GM13976 (cell line): ENCODE results near the gene STARD8.
A peak's percentile ranks its signal among the peaks of the same experiment; 100 is the strongest.

Experiments used
- DNase-seq: peaks from one replicate; pipeline ENCODE4 v3.0.0; 2012; ENCODE audit warnings: low spot score
- CTCF ChIP-seq: IDR thresholded peaks from 2 replicates; pipeline ENCODE4 v1.5.1; 2012; ENCODE audit warnings: borderline replicate concordance, mild to moderate bottlenecking; ENCODE audit not compliant: insufficient read depth; ENCODE audit errors: extremely low read depth, missing control alignments, control extremely low read depth
- in situ Hi-C: fragments of 300-500 bp; cut with MboI; formaldehyde crosslinking; loops from one replicate; pipeline ENCODE4 v1.12.0; 2022; ENCODE audit warnings: low sequenced_read_pairs, mixed read lengths, inconsistent platforms; ENCODE audit not compliant: unreplicated experiment

STARD8 gene

GRCh38 chrX:68681443-68681941 is 34.0 kb downstream of the STARD8 start:
- DNase-seq, result no peak
- no peak for TF ChIP-seq CTCF
- in situ Hi-C loops, result no loop called here

- in situ Hi-C loops, result no loop called here
- no peak for TF ChIP-seq CTCF
- no peak for DNase-seq
Measured at GRCh38 chrX:68682790-68683189, 35.3 kb downstream of the STARD8 start.

GRCh38 chrX:68683580-68683979 is 36.1 kb downstream of the STARD8 start:
- no peak for TF ChIP-seq CTCF
- in situ Hi-C loops, result no loop called here
- DNase-seq, result no peak

GRCh38 chrX:68684291-68684918 is 36.9 kb downstream of the STARD8 start:
- peak; percentile 25 for DNase-seq
- TF ChIP-seq CTCF, result no peak
- in situ Hi-C loops, result no loop called here

GRCh38 chrX:68684919-68685304 is 37.4 kb downstream of the STARD8 start:
- in situ Hi-C loops, result no loop called here
- no peak for TF ChIP-seq CTCF
- no peak for DNase-seq

- in situ Hi-C loops, result no loop called here
- TF ChIP-seq CTCF, result no peak
- DNase-seq, result peak; percentile 35
Measured at GRCh38 chrX:68685685-68686084, 38.2 kb downstream of the STARD8 start.
